HG02938 (cell line): ENCODE results near the gene REEP6.
"Not testable (repeated sequence)": the region's sequence is repeated elsewhere in the genome, so short reads cannot be mapped to it uniquely, and the experiment has no call there.

ENCODE experiments used
- ATAC-seq: cut with Tn5 transposase; IDR thresholded peaks from one replicate; pipeline ENCODE4 v1.9.1; 2021; ENCODE audit warnings: mild to moderate bottlenecking, moderate library complexity; ENCODE audit not compliant: unreplicated experiment

The REEP6 gene

DNA sequence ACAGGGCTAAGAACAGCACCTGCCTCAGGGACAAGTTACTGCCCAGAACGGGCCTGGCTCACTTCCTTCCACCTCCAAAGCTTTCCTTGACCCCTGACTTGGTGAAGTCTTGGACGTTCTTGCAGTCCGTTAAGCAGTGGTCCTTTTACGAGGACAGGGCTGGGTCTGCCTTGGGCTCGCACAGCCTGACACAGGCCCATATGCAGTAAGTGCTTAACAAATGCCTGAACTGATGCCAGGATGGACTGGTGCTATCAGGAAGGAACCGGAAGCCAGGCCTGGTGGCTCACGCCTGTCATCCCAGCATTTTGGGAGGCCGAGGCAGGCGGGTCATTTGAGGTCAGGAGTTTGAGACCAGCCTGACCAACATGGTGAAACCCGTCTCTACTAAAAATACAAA, 31.1 kb downstream of the REEP6 start:
- no peak for ATAC-seq

DNA sequence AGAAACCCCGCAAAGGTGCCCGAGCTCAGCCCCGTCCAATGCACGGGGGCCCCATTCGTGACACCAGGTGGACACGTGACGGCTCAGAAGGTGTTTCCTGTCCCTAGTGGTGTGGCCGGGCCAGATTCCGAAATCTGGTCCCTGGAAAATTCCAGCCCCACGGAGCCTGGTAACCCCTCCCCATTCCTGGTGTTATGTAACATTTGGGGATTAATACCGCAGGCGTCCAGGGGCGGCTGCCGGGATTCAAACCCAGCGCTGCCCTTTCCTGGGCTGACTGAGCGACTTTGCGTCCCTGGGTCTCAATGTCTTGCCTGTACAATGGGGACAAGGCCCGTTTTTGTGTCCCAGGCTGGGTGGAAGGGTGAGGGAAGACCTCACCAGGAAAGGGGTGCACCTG, 31.9 kb downstream of the REEP6 start:
- ATAC-seq = no peak

GRCh38 chr19:1523412-1524286, 32.7 kb downstream of the REEP6 start, which contains the start of gene PLK5:
Gene PLK5, plus strand, starts transcription at chr19:1524077. Its CDS starts 2,920 bp downstream, at chr19:1526997.
- no peak for ATAC-seq

- no peak for ATAC-seq
Measured at GRCh38 chr19:1524287-1524971, 33.4 kb downstream of the REEP6 start.

GRCh38 chr19:1524972-1525325, 34.0 kb downstream of the REEP6 start:
- no peak for ATAC-seq

DNA sequence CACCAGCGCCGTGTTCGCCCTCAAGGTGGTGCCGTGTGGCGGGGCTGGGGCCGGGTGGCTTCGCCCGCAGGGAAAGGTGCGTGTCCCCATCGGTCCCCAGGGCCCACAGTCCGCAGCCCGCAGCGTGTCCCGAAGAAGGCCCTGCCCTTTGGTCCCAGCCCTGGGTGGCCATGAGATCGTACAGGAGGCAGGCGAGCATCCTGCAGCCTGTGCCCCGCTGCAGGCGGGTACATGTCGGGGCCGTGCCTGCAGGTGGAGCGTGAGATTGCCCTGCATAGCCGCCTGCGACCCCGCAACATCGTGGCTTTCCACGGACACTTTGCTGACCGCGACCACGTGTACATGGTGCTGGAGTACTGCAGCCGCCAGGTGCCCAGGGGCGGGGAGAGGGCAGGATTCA, 34.4 kb downstream of the REEP6 start:
- ATAC-seq = no peak

DNA sequence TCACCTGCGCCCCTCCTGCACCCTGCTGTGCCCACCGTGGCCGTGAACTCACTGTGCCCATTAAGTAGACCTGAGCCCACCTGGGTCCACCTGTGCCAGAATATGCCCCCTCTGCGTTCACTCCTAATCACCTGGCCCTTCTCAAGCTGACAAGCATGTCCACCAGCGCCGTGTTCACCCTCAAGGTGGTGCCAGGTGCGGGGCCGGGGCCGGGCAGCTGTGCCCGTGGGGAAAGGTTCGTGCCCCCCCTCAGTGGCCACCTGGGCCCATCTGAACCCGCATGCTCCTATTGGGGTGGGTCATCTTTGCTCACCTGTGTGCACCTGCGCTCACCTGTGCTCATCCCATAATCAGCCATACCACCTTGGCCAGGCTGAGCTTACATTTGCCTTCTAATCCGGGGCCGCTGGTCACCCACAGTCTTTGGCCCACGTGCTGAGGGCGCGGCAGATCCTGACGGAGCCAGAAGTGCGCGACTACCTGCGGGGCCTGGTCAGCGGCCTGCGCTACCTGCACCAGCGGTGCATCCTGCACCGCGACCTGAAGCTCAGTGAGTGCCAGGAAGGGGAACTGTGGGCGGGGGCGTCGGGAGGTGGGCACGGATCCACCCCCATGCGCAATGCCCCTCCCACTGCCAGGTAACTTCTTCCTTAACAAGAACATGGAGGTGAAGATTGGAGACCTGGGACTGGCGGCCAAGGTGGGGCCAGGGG, 35.2 kb downstream of the REEP6 start:
- ATAC-seq = no peak

DNA sequence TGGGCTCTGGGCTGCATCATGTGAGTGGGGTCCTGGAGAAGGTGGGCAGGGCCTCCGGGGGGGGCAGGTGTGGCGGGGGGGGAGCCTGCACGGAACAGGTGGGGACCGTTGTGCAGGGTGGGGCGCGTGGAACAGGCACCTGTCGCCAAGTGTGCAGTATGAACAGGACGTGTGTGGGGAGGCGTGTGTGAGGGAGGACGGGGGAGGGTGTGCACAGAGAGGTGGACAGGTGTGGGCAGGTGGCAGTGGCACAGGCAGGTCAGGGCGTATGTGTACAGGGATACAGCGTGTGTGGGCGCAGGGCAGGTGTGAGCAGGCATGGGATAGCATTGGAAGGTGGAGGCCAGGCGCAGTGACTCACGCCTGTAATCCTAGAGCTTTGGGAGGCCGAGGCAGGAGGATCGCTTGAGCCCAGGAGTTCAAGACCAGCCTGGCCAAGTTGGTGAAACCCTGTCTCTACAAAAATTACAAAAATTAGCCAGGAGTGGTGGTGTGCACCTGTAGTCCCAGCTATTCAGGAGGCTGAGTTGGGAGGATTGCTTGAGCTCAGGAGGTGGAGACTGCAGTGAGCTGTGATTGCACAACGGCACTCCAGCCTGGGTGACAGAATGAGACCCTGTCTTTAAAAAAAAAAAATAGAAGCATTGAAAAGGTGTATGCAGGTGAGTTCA, 36.1 kb downstream of the REEP6 start:
- no peak for ATAC-seq

DNA sequence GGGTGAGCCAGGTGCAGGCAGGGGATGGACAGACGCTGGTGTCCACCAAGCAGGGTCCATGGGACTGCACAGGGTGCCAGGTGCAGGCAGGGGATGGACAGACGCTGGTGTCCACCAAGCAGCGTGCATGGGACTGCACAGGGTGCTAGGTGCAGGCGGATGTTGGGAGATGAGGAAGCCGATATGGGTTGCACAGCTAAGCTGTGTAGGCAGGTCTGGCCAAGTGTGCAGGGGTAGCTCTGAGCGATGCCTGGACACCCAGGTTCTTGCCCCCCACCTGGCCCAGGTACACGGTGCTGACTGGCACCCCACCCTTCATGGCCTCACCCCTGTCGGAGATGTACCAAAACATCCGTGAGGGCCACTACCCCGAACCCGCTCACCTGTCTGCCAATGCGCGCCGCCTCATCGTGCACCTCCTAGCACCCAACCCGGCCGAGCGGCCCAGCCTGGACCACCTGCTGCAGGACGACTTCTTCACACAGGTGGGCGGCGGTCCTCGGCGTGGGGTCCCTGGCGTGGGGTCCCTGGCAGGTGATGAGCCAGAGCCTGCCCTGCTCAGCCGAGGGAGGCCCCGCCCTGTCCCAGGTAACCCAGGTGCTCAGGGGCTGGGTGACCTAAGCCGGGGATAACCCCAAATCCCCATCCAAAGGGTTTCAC, 36.8 kb downstream of the REEP6 start:
- no peak for ATAC-seq

DNA sequence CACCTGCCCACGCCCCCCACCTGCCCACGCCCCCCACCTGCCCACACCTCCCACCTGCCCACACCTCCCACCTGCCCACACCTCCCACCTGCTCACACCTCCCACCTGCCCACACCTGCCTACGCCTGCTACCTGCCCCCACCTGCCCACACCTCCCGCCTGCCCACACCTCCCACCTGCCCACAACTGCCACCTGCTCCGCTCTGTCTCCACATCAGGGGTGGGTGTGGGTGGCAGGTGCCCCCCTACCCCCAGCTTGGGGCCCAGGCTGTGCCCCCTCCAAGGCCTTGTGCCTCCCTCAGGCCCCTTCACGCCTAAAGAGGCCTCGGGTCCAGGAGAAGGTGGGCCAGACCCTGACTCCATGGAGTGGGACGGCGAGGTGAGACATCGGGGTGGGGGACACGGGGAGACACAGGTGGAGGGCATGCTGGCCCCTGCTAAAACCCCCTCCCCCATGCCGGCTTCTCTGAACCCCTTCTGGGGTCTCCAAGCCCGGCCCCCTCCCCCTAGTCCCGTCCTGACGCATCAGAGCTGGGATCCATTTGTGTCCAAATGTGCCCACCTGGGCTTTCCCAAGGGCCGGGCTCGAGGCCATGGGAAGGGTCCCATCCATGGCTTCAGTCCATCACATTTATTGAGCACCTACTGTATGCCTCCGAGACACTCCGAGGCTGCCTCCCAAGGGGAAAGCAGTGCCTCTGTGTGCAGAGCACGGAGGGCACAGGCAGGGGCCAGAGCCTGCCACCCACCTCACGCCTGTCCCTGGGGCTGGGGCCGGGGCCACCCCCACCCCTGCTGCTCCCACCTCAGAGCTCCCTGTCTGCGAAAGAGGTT, 37.8 kb downstream of the REEP6 start:
- ATAC-seq = no peak

GRCh38 chr19:1529430-1529816, 38.4 kb downstream of the REEP6 start:
- ATAC-seq = no peak

DNA sequence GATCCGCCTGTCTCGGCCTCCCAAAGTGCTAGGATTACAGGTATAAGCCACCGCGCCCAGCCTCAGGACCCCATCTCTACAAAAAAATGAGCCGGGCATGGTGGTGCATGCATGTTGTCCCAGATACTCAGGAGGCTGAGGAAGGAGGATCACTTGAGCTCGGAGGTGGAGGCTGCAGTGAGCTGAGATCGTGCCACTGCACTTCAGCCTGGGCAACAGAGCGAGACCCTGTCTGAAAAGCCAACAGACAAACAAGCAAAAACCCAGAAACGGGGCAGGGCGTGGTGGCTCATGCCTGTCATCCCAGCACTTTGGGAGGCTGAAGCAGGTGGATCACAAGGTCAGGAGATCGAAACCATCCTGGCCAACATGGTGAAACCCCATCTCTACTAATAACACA, 39.9 kb downstream of the REEP6 start:
- not testable (repeated sequence) for ATAC-seq

- no peak for ATAC-seq
Measured at GRCh38 chr19:1531587-1531986, 40.6 kb downstream of the REEP6 start.

GRCh38 chr19:1532003-1532402, 41.0 kb downstream of the REEP6 start:
- no peak for ATAC-seq

DNA sequence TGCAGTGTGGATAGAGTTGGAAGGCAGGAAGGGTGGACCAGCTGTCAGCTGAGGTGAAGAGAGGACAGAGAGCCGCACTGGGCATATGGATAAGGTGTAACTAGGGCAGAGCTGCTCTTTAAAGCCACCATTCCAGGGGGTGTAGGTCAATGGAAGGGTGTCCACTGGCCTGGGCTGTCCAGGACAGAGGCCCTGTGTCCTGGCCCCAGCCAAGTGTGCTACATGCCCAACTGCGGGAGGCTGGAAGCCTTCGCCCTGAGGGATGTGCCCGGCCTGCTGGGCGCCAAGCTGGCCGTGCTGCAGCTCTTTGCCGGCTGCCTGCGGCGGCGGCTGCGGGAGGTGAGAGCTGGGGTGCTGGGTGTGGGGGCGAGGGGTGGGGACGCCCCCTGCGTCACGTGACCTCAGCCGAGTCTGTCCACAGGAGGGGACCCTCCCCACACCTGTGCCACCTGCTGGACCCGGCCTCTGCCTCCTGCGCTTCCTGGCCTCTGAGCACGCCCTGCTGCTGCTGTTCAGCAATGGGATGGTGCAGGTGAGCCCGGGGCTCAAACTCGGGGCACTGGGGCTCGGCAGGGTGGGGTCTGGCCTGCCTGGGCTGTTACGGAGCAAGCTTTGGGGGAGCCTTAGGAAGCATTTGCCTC, 42.6 kb downstream of the REEP6 start:
- ATAC-seq = no peak

- no peak for ATAC-seq
Measured at GRCh38 chr19:1534972-1535371, 44.0 kb downstream of the REEP6 start.

DNA sequence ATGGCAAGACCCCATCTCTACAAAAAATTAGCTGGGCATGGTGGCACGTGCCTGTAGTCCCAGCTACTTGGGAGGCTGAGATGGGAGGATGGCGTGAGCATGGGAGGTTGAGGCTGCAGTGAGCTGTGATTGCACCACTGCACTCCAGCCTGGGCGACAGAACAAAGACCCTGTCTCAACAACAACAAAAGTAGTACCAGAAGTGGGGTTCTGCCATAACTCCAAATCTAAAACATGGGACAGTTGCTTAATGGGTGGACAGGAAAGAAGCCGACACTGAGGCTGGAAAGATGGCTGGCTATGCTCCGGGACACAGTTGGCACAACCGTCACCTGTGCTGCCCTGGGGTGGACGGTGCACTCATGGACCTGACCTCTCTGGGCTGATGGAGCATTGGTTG, 44.7 kb downstream of the REEP6 start:
- not testable (repeated sequence) for ATAC-seq

GRCh38 chr19:1538978-1539377, 48.0 kb downstream of the REEP6 start:
- no peak for ATAC-seq

- not testable (repeated sequence) for ATAC-seq
Measured at GRCh38 chr19:1539749-1540148, 48.8 kb downstream of the REEP6 start.
